ENCODE measurements around the gene C4orf46. TPM values are rescaled to one million over a fixed set of nuclear protein-coding genes. Genes with fewer than 3 reads are reported as not detected.

C4orf46 gene
- total RNA-seq, 1 experiment from 2014 or later = 3.3 TPM

DNA sequence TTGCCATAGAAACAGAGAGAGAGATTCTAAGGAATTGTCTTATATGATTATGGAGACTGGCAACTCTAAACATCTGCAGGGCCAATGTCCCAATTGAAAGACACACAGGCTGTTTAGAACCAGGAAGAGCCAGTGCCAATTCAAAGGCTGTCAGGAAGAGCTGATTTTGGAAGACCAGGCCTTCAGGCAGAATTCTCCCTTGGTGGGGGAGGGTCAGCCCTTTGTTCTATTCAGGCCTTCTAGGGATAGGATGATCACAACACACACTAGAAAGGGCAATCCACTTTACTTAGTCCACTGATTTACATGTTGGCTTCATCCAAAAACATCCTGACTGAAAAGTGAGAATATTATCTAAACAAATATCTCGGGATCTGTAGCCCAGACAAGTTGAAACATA is 15.2 kb downstream of the C4orf46 start:
- DNase-seq (ENCODE audit: low spot score) = no peak

GRCh38 chr4:158652920-158653319 is 18.8 kb downstream of the C4orf46 start:
- no peak for DNase-seq (ENCODE audit: low spot score)

- no peak for DNase-seq (ENCODE audit: low spot score)
Measured at GRCh38 chr4:158649111-158649680, 22.5 kb downstream of the C4orf46 start.

DNA sequence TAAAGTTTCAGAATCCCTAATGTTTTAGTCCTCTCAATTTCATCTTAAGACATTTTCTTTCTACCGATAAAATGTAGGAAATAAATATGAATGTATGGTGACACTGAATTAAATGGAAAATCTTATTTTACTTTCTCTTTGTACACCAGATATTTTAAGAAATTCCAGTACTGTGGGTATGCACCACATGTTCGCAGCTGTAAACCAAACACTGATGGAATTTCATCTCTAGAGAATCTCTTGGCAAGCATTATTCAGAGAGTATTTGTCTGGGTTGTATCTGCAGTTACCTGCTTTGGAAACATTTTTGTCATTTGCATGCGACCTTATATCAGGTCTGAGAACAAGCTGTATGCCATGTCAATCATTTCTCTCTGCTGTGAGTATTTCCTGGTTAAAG is 26.9 kb downstream of the C4orf46 start:
- no peak for DNase-seq (ENCODE audit: low spot score)

- DNase-seq (ENCODE audit: low spot score) = no peak
Measured at GRCh38 chr4:158644356-158644755, 27.3 kb downstream of the C4orf46 start.

DNA sequence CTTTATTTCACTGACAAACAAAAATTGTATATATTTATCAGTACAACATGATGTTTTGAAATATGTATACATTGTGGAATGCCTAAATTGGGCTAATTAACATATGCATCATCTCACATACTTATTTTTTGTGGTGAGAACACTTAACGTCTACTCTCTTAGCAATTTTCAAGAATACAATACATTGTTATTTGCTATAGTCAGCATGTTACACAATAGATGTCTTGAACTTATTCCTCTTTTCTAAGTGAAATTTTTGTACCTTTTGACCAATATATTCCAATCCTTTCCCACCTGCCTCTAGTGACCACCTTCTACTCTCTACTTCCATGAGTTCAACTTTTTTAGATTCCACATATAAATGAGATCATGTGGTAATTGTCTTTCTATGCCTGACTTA is 35.1 kb downstream of the C4orf46 start:
- DNase-seq (ENCODE audit: low spot score) = no peak

DNA sequence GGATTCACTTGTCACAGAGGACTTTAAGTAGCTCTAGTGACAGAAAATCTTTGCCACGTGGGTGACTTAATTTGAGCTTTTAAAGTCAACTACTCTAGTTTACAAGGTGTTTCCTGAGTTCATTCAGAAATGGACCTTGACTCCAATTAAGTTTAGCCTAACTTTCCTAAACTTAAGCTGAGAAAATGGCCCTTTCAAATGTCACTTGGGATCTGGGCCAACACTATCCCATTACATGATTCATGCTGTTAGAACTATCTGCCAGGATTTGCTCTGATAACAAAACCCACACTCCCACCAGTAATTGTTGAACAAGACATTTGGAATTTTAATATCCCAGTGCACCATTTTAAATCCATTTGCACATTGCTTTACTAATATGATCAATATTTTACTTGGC is 40.8 kb downstream of the C4orf46 start:
- DNase-seq (ENCODE audit: low spot score) = no peak

- DNase-seq (ENCODE audit: low spot score) = no peak
Measured at GRCh38 chr4:158625544-158625943, 46.1 kb downstream of the C4orf46 start.

DNA sequence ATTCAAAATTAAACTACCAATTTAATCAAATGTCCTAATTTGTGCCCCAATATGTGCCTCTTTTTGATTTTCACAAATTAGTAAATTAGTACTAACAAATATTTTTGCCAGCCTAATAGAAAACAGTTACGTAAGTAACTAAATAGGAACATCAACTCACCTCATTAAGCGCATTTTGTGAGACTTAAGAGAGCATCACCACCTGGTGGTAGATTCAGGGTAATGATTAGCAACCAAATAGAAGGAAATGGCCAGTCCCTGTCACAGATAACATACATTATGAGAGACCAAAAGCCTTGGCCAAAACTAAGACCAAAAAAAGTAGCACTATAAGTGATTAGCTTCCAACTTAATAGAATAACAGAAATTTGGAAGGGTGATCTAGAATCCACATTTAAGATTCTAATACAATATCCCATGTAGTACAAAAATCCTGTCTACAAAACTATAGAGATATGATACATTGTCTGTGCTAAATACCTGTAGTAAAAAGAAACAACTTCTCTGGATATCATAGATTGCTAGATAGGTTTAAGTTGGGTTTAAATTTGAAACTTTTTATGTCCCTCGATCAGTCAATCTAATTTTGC is 46.7 kb downstream of the C4orf46 start:
- peak; percentile 59 for DNase-seq (ENCODE audit: low spot score)

GRCh38 chr4:158622251-158622650 is 49.4 kb downstream of the C4orf46 start:
- DNase-seq (ENCODE audit: low spot score) = no peak

- DNase-seq (ENCODE audit: low spot score) = no peak
Measured at GRCh38 chr4:158621729-158622128, 50.0 kb downstream of the C4orf46 start.

DNA sequence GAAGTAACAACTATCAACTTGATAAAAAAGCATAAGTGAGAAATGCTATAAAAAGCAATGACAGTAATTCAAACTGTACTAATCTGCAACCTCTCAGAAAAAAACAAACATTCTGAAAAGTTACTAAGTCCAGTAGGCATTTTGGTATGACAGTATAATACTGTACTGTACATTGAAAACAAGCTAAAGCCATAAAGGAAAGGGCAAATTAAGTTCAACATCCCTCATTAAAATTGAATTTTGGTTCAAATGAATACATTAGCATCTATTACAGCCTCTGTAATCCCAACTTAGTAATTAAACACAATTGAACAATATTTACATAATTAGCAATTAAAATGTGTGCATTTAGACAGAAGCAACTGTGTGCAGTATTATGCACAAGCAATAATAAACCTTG is 53.7 kb downstream of the C4orf46 start:
- DNase-seq (ENCODE audit: low spot score) = no peak

Small RNAs within 50 kb of the gene (small RNA-seq; reads per million reads assigned to genes)
- gene RF00012 = 1.4 reads per million, percentile 50 among the genes with 10 or more reads in this experiment

Other genes with a start within 250 kb of the C4orf46 start
- not detected in 2 replicates for gene RXFP1, start 150.0 kb downstream of the C4orf46 start, total RNA-seq (2014; rRNA removed; shearing (Covaris generic))
- gene ETFDH, start 409 bp upstream of the C4orf46 start, total RNA-seq (2014; rRNA removed; shearing (Covaris generic)) = 4.8 and 5.3 TPM in 2 replicates
- gene PPID, start 51.5 kb upstream of the C4orf46 start, total RNA-seq (2014; rRNA removed; shearing (Covaris generic)) = 10.5 and 10.6 TPM in 2 replicates
- gene FNIP2, start 97.1 kb upstream of the C4orf46 start, total RNA-seq (2014; rRNA removed; shearing (Covaris generic)) = 13.4 and 15.1 TPM in 2 replicates